Stimulated activated CD8-positive, alpha-beta memory T cell treated with anti-CD3 and anti-CD28 coated beads, Interleukin-15, amount 100 ng/mL, for 4 hours (primary cell): ENCODE data around the gene ZNF225.
A peak's percentile ranks its signal among the peaks of the same experiment; 100 is the strongest.
"Not testable (repeated sequence)": the region's sequence is repeated elsewhere in the genome, so short reads cannot be mapped to it uniquely, and the experiment has no call there.

Source experiments
- DNase-seq, 2 donors: peaks; one replicate each; pipeline ENCODE4 v3.0.0-alpha.2; 2020; ENCODE audit warnings: low read depth in 2 of 2

Gene ZNF225

GRCh38 chr19:44113138-44113783, at the start of gene ZNF225:
Gene ZNF225, plus strand, starts transcription at chr19:44113399. Its CDS starts 2,429 bp downstream, at chr19:44115828.
- DNase-seq, result peak; percentile 70 to 80

- DNase-seq, result no peak
Observed at GRCh38 chr19:44066305-44066704, 46.9 kb upstream of the ZNF225 start.

- no peak for DNase-seq
Observed at GRCh38 chr19:44069415-44069814, 43.8 kb upstream of the ZNF225 start.

GRCh38 chr19:44071824-44072542, 41.2 kb upstream of the ZNF225 start, which contains the start of gene ZNF284:
Gene ZNF284, plus strand, starts transcription at chr19:44072159. Its CDS starts 4,231 bp downstream, at chr19:44076390.
- peak; percentile 71 to 74 for DNase-seq

GRCh38 chr19:44072543-44073401, 40.4 kb upstream of the ZNF225 start:
- DNase-seq, result no peak

GRCh38 chr19:44076325-44076724, 36.9 kb upstream of the ZNF225 start:
- no peak for DNase-seq

GRCh38 chr19:44092108-44092507, 21.1 kb upstream of the ZNF225 start:
- DNase-seq, result no peak

- DNase-seq, result peak; percentile 69 to 76
Observed at GRCh38 chr19:44093931-44094765, 19.1 kb upstream of the ZNF225 start, which contains the start of gene ZNF224. Gene ZNF224, plus strand, starts transcription at chr19:44094361. Its CDS starts 3,513 bp downstream, at chr19:44097874.

- no peak for DNase-seq
Observed at GRCh38 chr19:44107751-44108150, 5.4 kb upstream of the ZNF225 start.

- no peak for DNase-seq
Observed at GRCh38 chr19:44109458-44109857, 3.7 kb upstream of the ZNF225 start.

GRCh38 chr19:44111910-44112463, 1.2 kb upstream of the ZNF225 start:
- no peak for DNase-seq

- DNase-seq, result no peak
Observed at GRCh38 chr19:44112802-44113137, 429 bp upstream of the ZNF225 start.

GRCh38 chr19:44113784-44114390, 688 bp downstream of the ZNF225 start:
- DNase-seq, result no peak

- DNase-seq, result not testable (repeated sequence)
Observed at GRCh38 chr19:44121162-44121561, 8.0 kb downstream of the ZNF225 start.

- DNase-seq, result no peak
Observed at GRCh38 chr19:44131955-44132354, 18.8 kb downstream of the ZNF225 start.

- DNase-seq, result peak; percentile 59 to 65
Observed at GRCh38 chr19:44141191-44142058, 28.2 kb downstream of the ZNF225 start, which contains the start of gene ZNF234. Gene ZNF234, plus strand, starts transcription at chr19:44141554. Its CDS starts 3,079 bp downstream, at chr19:44144633.

- no peak for DNase-seq
Observed at GRCh38 chr19:44142059-44142433, 28.8 kb downstream of the ZNF225 start.

- no peak for DNase-seq
Observed at GRCh38 chr19:44149776-44150175, 36.6 kb downstream of the ZNF225 start.

GRCh38 chr19:44151491-44151890, 38.3 kb downstream of the ZNF225 start:
- DNase-seq, result no peak

- DNase-seq, result no peak
Observed at GRCh38 chr19:44156475-44156874, 43.3 kb downstream of the ZNF225 start.
